Panc1 (cell line): ENCODE data around the gene ATP11A. TPM values are rescaled to one million over a fixed set of nuclear protein-coding genes. Genes with fewer than 3 reads are reported as not detected.

Experiments
- ATAC-seq: fragments of 200-7000 bp; cut with Tn5 transposase; 2 replicates; pipeline ENCODE4 v1.9.1; 2020; ENCODE audit warnings: mild to moderate bottlenecking, moderate library complexity
- BruUV-seq: library from RNA; stranded (reverse); fragments of 400-500 nt; replicated peaks from 2 replicates; lab custom pipeline; 2021; lab: Mats Ljungman, UMichigan
- CTCF ChIA-PET: fragments of 300-600 bp; sonication (Branson Sonifier 250); formaldehyde crosslinking; loops from one replicate; lab custom pipeline; 2022; ENCODE audit warnings: antibody characterized with exemption; lab: Charles Lee
- POLR2A ChIA-PET: fragments of 300-600 bp; sonication (Branson Sonifier 250); formaldehyde crosslinking; loops from one replicate; lab custom pipeline; 2022; ENCODE audit warnings: antibody characterized with exemption; lab: Charles Lee
- DNase-seq: peaks from one replicate; pipeline ENCODE4 v3.0.0-alpha.2; 2010; ENCODE audit warnings: low read depth, low spot score
- H3K27ac ChIP-seq: 2 replicates; pipeline ENCODE4 v1.5.1; 2011; ENCODE audit warnings: mild to moderate bottlenecking, low read length, inconsistent platforms
- H3K27me3 ChIP-seq: fragments of 200-500 bp; sonication (Bioruptor generic); 2 replicates; pipeline ENCODE4 v1.6.0; 2014; ENCODE audit warnings: low read length, inconsistent platforms; ENCODE audit not compliant: control insufficient read depth, insufficient read depth
- H3K36me3 ChIP-seq: fragments of 200-500 bp; sonication (Bioruptor generic); 2 replicates; pipeline ENCODE4 v1.5.1; 2014; ENCODE audit warnings: inconsistent platforms, mild to moderate bottlenecking, low read length, moderate library complexity; ENCODE audit not compliant: control insufficient read depth, insufficient read depth
- H3K4me1 ChIP-seq: 2 replicates; pipeline ENCODE4 v1.5.1; 2011; ENCODE audit warnings: inconsistent platforms, mild to moderate bottlenecking, low read length, moderate library complexity; ENCODE audit not compliant: control insufficient read depth, insufficient read depth
- H3K4me3 ChIP-seq, 2 experiments: 2 replicates each; pipeline ENCODE4 v1.5.1; 2011 to 2012; ENCODE audit warnings: low read depth in 2 of 2, low read length in 2 of 2, mild to moderate bottlenecking in 2 of 2, inconsistent platforms in 1 of 2, moderate library complexity in 1 of 2
- H3K9me3 ChIP-seq: fragments of 200-500 bp; sonication (Bioruptor generic); 2 replicates; pipeline ENCODE4 v1.5.1; 2014; ENCODE audit warnings: low read depth, mild to moderate bottlenecking, inconsistent platforms, low read length, moderate library complexity; ENCODE audit not compliant: control insufficient read depth, insufficient read depth
- POLR2AphosphoS5 ChIP-seq: IDR thresholded peaks from 2 replicates; pipeline ENCODE4 v1.6.1; 2012; ENCODE audit warnings: mild to moderate bottlenecking, low read depth, low read length, moderate library complexity
- SIN3A ChIP-seq: IDR thresholded peaks from 2 replicates; pipeline ENCODE4 v1.6.1; 2012; ENCODE audit warnings: low read depth, mild to moderate bottlenecking, low read length, moderate library complexity, borderline replicate concordance; ENCODE audit not compliant: insufficient read depth
- TCF7L2 ChIP-seq: IDR thresholded peaks from 2 replicates; pipeline ENCODE4 v1.6.1; 2011; ENCODE audit warnings: mild to moderate bottlenecking, low read depth, low read length, inconsistent platforms
- in situ Hi-C: cut with HindIII; loops from 2 replicates; pipeline ENCODE4 v1.10.0; 2016; ENCODE audit warnings: low sequenced_read_pairs, low pct_unique_long_range_greater_than_20kb
- intact Hi-C: fragments of 100-400 bp; cut with micrococcal nuclease; formaldehyde crosslinking; loops from one replicate; pipeline ENCODE4 v1.10.0; 2022; ENCODE audit not compliant: unreplicated experiment
- total RNA-seq: library from RNA; stranded (reverse); gene quantifications from one replicate; pipeline ENCODE4 v1.2.1, GENCODE V29; 2021; ENCODE audit not compliant: unreplicated experiment
- TF ChIP-seq, protein P1 (sequence below): fragments of 450-650 bp; IDR thresholded peaks from 2 replicates; pipeline ENCODE4 v1.5.1; 2017; ENCODE audit warnings: mild to moderate bottlenecking
- TF ChIP-seq, protein P2 (sequence below), 2 experiments: IDR thresholded peaks; 2 replicates each; pipeline ENCODE4 v1.6.1; 2011 to 2012; ENCODE audit warnings: low read depth in 2 of 2, control low read depth in 1 of 2, low read length in 1 of 2, mild to moderate bottlenecking in 1 of 2, moderate library complexity in 1 of 2; ENCODE audit not compliant: insufficient read depth in 1 of 2

The ATP11A gene
- total RNA-seq, 1 experiment from 2014 or later = 85.8 TPM

DNA sequence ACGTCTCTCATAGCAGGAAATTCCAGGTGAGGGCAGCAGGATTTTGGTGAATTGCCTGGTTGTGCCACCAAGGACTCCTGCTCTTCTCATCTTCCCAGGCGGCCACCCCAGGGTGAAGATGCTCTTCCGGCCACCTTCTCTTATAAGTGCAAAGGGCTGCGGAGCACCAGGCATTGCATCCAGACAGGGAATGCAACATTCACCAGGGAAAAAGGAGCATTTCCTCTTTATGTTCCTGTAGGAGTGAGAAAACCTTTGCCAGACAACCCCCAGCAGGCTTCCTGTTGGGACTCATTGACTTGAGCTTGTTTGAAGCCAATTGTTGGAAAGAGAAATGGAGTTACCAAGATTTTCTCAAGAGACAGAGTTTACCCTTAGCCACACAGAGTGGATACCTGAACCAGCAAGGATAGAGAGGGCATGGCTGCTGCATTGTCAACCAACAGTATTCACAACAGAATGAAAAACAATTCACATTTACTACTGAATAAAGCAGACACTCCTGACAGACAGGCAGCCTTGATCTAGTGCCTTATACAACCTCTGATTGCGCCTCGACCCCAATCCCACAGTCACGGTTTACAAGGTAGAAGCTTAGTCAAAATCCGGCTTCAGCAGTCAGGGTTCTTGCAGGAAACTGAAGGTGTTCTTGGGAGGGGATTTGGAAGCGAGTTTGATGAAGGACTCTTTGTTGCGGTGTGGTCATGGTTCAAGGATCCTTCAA lies 1.8 kb upstream of the ATP11A start:
- ChIA-PET POLR2A (no interaction called here), CTCF (no interaction called here)
- Histone ChIP-seq H3K9me3 (no peaks in the 10 kb centered on the region), H3K27me3 (no peaks in the 10 kb centered on the region), H3K36me3 (no peaks in the 10 kb centered on the region), H3K4me3 (no peak overlapping the region), H3K4me1 (peaks cover 13% of the 10 kb centered on the region), H3K27ac (no peak overlapping the region; the same call in 1 of the 2 replicates)
- ATAC-seq = no peak
- DNase-seq = no peak
- in situ Hi-C loops (no loop called here), intact Hi-C loops (no loop called here)
- no TSS peak for BruUV-seq
- TF ChIP-seq, protein P1, sequence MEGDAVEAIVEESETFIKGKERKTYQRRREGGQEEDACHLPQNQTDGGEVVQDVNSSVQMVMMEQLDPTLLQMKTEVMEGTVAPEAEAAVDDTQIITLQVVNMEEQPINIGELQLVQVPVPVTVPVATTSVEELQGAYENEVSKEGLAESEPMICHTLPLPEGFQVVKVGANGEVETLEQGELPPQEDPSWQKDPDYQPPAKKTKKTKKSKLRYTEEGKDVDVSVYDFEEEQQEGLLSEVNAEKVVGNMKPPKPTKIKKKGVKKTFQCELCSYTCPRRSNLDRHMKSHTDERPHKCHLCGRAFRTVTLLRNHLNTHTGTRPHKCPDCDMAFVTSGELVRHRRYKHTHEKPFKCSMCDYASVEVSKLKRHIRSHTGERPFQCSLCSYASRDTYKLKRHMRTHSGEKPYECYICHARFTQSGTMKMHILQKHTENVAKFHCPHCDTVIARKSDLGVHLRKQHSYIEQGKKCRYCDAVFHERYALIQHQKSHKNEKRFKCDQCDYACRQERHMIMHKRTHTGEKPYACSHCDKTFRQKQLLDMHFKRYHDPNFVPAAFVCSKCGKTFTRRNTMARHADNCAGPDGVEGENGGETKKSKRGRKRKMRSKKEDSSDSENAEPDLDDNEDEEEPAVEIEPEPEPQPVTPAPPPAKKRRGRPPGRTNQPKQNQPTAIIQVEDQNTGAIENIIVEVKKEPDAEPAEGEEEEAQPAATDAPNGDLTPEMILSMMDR = no peak
- TF ChIP-seq, protein P2, sequence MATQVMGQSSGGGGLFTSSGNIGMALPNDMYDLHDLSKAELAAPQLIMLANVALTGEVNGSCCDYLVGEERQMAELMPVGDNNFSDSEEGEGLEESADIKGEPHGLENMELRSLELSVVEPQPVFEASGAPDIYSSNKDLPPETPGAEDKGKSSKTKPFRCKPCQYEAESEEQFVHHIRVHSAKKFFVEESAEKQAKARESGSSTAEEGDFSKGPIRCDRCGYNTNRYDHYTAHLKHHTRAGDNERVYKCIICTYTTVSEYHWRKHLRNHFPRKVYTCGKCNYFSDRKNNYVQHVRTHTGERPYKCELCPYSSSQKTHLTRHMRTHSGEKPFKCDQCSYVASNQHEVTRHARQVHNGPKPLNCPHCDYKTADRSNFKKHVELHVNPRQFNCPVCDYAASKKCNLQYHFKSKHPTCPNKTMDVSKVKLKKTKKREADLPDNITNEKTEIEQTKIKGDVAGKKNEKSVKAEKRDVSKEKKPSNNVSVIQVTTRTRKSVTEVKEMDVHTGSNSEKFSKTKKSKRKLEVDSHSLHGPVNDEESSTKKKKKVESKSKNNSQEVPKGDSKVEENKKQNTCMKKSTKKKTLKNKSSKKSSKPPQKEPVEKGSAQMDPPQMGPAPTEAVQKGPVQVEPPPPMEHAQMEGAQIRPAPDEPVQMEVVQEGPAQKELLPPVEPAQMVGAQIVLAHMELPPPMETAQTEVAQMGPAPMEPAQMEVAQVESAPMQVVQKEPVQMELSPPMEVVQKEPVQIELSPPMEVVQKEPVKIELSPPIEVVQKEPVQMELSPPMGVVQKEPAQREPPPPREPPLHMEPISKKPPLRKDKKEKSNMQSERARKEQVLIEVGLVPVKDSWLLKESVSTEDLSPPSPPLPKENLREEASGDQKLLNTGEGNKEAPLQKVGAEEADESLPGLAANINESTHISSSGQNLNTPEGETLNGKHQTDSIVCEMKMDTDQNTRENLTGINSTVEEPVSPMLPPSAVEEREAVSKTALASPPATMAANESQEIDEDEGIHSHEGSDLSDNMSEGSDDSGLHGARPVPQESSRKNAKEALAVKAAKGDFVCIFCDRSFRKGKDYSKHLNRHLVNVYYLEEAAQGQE (IDR thresholded peaks at IDR 0.05; ENCODE audit: insufficient read depth in 1 of 2, low read depth in 2 of 2, low read length in 1 of 2) = no peak
- TF ChIP-seq SIN3A (no peak), POLR2AphosphoS5 (no peak), TCF7L2 (no peak)

DNA sequence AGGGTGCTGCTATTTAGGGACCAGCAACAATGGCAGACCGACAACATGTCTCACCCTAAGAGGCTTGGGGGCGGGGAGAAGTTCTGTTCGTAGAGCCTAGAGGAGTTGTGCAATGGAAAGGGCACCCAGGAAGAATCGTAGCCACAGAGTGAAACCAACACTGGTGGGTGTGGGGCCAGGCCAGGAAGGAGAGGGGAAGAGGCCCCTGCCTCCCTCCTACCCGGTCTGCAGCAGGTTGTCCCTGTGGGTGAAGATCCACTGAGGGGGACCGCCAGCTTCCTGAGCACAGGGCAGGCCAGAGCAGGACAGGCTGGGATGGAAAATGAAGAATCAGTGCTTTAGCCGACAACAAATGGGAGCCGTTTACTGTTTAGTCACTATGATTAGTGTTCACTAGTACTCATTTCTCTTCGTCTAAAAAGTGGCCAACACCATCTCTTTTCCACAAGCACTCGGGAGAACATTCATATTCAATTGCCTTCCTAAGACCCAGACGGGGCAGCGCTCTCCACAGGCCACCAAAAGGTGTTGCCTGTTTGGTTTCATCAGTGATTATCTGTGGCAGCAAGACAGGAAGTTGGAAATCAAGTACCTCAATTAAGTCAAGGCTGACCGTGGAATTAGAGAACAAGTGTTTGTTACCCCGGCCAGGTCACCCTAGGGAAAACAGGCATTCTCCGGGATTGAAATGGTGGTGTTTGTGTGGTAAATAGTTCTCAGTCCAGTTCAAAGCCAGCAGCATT lies 1.1 kb upstream of the ATP11A start:
- peak overlapping the region; percentile 81 for H3K27ac ChIP-seq
- ATAC-seq (no peak), DNase-seq (no peak)
- ChIA-PET CTCF (no interaction called here), POLR2A (no interaction called here)
- TSS peak; percentile 74 for BruUV-seq
- TF ChIP-seq POLR2AphosphoS5 (no peak), SIN3A (no peak), TCF7L2 (no peak)
- TF ChIP-seq, protein P1 = no peak
- TF ChIP-seq, protein P2 (IDR thresholded peaks at IDR 0.05; ENCODE audit: insufficient read depth in 1 of 2, low read depth in 2 of 2, low read length in 1 of 2) = no peak
- no peaks in the 10 kb centered on the region for H3K27me3 ChIP-seq
- intact Hi-C loops = no loop called here
- H3K4me3 ChIP-seq = peak overlapping the region; percentile 59 to 76
- H3K4me1 ChIP-seq = peaks cover 13% of the 10 kb centered on the region
- in situ Hi-C loops = no loop called here
- H3K9me3 ChIP-seq = no peaks in the 10 kb centered on the region
- H3K36me3 ChIP-seq = no peaks in the 10 kb centered on the region
